Activated naive CD8-positive, alpha-beta T cell treated with anti-CD3 and anti-CD28 coated beads, Interleukin-2, amount 10 ng/mL, durations not matched to agents 7 days and 5 days (primary cell): Measurements from ENCODE around the gene NUFIP2. TPM values are rescaled to one million over a fixed set of nuclear protein-coding genes. Genes with fewer than 3 reads are reported as not detected.

ENCODE experiments used
- ATAC-seq: fragments of 150-1000 bp; cut with Tn5 transposase; one replicate; pipeline ENCODE4 v1.10.0; 2021; ENCODE audit warnings: low read depth, moderate library complexity
- POLR2A ChIA-PET: fragments of 350-600 bp; sonication (Branson Sonifier 250); formaldehyde crosslinking; loops from one replicate; lab custom pipeline; 2021; ENCODE audit warnings: antibody characterized with exemption; lab: Charles Lee
- DNase-seq: peaks from one replicate; pipeline ENCODE4 v3.0.0; 2021
- H3K27ac Mint-ChIP-seq: one replicate; pipeline ENCODE4 v1.8.0; 2022; ENCODE audit warnings: mild to moderate bottlenecking, mixed read lengths
- H3K27me3 Mint-ChIP-seq: one replicate; pipeline ENCODE4 v1.8.0; 2022; ENCODE audit warnings: mild to moderate bottlenecking, moderate library complexity, mixed read lengths
- H3K36me3 Mint-ChIP-seq: one replicate; pipeline ENCODE4 v1.8.0; 2021; ENCODE audit warnings: mild to moderate bottlenecking, mixed read lengths
- H3K4me1 Mint-ChIP-seq: one replicate; pipeline ENCODE4 v1.8.0; 2021; ENCODE audit warnings: mixed read lengths
- H3K4me3 Mint-ChIP-seq: one replicate; pipeline ENCODE4 v1.8.0; 2022; ENCODE audit warnings: mild to moderate bottlenecking, moderate library complexity, mixed read lengths
- H3K9me3 Mint-ChIP-seq: one replicate; pipeline ENCODE4 v1.8.0; 2021; ENCODE audit warnings: mixed read lengths
- total RNA-seq, 2 experiments: library from RNA; stranded (reverse); gene quantifications; one replicate each; pipeline ENCODE4 v1.2.3, GENCODE V29; 2021

Gene NUFIP2
- total RNA-seq, 2 experiments from 2014 or later = 64.7 to 68.4 TPM

DNA sequence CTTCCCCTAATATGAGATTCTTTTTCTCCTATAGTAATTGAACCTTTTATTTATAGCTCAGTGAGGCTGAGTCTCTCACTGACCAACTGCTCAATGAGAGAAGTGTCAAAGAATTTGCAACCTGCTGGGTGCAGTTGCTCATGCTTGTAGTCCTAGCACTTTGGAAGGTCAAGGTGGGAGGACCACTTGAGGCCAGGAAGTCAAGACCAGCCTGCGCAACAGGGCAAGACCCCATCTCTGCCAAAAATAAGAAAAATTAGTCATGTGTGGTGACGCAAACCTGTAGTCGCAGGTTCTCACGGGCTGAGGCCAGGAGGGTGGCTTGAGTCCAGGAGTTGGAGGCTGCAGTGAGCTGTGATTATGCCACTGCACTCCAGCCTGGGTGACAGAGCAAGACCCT, 78.2 kb downstream of the NUFIP2 start:
- peaks cover 7% of the 10 kb centered on the region for H3K27me3 Mint-ChIP-seq
- H3K9me3 Mint-ChIP-seq = no peaks in the 10 kb centered on the region
- H3K4me3 Mint-ChIP-seq = no peak overlapping the region
- no peak for ATAC-seq
- no peak overlapping the region for H3K27ac Mint-ChIP-seq
- no peak for DNase-seq
- POLR2A ChIA-PET = interaction anchor here (1.0 kb wide), 1 partner anchor 65 kb away, joined by 3 read pairs; no protein-coding TSS in a partner anchor
- H3K4me1 Mint-ChIP-seq = peaks cover 8% of the 10 kb centered on the region
- no peaks in the 10 kb centered on the region for H3K36me3 Mint-ChIP-seq

DNA sequence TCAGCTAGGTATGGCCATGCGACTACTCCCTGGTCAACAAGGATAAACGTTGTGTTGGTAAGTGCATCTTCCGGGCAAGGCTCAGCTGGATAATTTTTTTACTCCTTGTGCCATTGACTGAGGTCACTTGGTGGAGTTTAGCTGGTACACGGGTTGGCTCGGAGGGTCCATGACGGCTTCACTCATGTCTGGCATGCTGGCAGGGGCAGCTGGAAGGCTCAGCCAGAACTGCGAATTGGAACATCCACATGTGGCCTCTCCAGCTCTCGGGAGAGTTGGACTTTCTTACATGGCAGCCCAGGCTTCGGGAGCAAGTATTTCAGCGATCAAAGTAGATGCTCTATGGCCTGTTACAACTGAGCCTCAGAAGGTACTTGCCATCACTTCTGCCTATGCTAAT, 78.8 kb downstream of the NUFIP2 start:
- ATAC-seq (no peak), DNase-seq (no peak)
- Mint-ChIP-seq H3K4me1 (peaks cover 8% of the 10 kb centered on the region), H3K27ac (no peak overlapping the region), H3K4me3 (no peak overlapping the region), H3K9me3 (no peaks in the 10 kb centered on the region), H3K27me3 (peaks cover 7% of the 10 kb centered on the region), H3K36me3 (no peaks in the 10 kb centered on the region)
- POLR2A ChIA-PET = interaction anchor here (1.0 kb wide), 1 partner anchor 65 kb away, joined by 3 read pairs; no protein-coding TSS in a partner anchor

DNA sequence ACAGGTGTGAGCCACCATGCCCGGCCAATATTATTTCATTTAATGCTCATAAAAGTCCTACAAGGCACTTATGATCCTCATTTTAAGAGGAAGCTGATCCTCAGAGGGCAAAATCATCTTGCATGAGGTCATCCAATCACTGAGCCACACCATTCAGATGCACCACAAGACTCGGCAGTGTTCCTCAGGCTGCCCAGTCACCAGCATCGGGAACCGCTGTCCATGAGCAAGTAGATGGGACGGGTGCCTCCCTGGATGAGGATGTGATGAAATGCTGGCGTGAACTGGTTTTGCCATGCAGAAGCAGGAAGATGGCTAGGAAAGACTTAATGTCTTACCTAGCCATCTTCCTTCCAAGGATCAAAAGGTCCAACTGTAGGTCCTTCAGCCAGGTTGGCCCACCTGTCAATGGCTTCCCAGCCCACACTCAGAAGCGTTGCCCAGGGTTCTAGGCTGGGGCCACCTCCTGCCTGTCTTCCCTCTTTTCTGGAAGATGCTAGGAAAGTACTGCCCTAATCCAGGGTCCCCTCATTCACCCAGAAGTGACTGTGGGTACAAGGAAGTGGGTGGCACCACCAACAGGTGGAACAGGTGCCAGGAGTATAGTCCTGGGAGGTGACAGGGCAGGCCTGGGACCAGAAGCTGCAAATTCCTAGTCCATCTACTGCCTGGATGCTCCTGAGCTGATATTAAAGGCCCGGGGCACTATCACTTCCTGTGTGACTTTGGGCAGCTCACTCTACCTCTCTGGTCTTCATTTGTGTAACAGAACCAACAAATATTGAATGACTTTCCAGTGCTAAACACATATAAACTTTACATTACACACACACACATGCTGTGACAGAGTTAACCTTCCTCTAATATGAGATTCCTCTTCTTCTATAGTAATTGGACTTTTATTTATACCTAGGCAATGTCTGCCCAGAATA, 79.5 kb downstream of the NUFIP2 start:
- ATAC-seq = no peak
- Mint-ChIP-seq H3K27me3 (peaks cover 6% of the 10 kb centered on the region), H3K27ac (no peak overlapping the region), H3K4me1 (peaks cover 5% of the 10 kb centered on the region), H3K9me3 (no peaks in the 10 kb centered on the region), H3K36me3 (no peaks in the 10 kb centered on the region), H3K4me3 (no peak overlapping the region)
- DNase-seq = no peak
- POLR2A ChIA-PET = no interaction called here

DNA sequence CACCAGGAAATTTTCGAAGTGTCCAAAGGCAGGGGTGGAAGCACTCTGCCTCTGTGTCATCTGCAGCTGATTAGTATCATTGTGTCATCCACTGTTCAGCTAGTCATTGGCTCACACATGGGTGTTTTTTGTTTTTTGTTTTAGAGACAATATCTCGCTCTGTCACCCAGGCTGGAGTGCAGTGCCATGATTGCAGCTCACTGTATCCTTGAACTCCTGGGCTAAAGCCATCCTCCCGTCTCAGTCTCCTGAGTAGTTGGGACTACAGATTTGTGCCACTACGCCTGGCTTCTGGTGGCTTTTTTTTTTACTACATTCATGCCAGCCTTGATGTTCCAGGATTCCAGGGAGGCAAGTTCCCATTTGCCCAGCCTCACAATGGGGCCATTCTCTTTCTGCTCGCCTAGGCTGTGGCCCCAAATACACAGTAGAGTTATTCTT, 81.2 kb downstream of the NUFIP2 start:
- ATAC-seq = no peak
- no peak for DNase-seq
- Mint-ChIP-seq H3K27ac (no peak overlapping the region), H3K36me3 (no peaks in the 10 kb centered on the region), H3K4me1 (no peaks in the 10 kb centered on the region), H3K9me3 (no peaks in the 10 kb centered on the region), H3K27me3 (peaks cover 6% of the 10 kb centered on the region), H3K4me3 (no peak overlapping the region)
- POLR2A ChIA-PET = no interaction called here

DNA sequence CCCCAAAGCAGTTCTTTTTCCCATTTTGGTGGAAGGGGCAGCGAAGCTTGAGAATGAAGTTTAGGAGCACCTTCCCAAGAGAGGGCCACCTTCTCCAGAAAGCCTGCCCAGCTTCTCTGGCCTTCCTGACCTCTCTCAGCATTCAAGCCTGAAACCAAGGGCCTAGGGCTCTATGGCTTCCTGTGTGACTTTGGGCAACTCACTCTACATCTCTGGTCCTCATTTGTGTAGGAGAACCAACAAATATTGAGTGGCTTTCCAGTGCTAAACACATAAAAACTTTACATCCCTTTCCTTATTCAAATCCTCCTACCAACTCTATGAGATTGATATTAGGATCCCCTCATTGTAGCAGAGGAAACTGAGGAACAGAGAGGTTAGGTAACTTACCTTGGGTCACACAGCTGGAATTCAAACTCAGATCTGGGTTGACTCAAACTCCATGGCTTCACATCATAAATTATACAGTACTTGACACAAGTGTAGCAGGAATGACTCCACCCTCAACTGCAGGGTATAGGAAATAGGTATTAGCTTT, 81.8 kb downstream of the NUFIP2 start:
- POLR2A ChIA-PET = no interaction called here

DNA sequence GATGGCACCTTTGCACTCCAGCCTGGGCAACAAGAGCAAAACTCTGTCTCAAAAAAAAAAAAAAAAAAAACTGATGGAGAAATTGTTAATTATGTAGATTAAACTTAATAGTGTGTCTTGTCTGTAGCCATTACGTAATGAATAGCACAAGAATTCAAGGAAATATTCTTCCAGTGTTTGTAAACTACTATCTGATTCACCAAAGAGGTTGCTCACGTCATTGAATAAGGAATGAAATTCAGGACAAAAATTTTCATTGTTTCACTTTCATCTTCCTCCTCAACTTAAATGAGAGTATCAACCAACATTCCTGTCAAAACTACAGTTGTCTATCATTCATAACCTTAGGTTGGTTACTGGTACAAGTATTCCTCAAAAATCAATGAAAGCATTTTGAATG, 83.1 kb downstream of the NUFIP2 start:
- no peak overlapping the region for H3K4me3 Mint-ChIP-seq
- H3K27ac Mint-ChIP-seq = no peak overlapping the region
- ATAC-seq (no peak), DNase-seq (no peak)
- H3K9me3 Mint-ChIP-seq = no peaks in the 10 kb centered on the region
- H3K36me3 Mint-ChIP-seq = no peaks in the 10 kb centered on the region
- POLR2A ChIA-PET = no interaction called here
- H3K4me1 Mint-ChIP-seq = no peaks in the 10 kb centered on the region
- peaks cover 8% of the 10 kb centered on the region for H3K27me3 Mint-ChIP-seq

More for the DNA sequence above, 81.8 kb downstream of the NUFIP2 start:
- ATAC-seq = no peak
- no peaks in the 10 kb centered on the region for H3K9me3 Mint-ChIP-seq
- no peak overlapping the region for H3K4me3 Mint-ChIP-seq
- no peaks in the 10 kb centered on the region for H3K4me1 Mint-ChIP-seq
- H3K36me3 Mint-ChIP-seq = no peaks in the 10 kb centered on the region
- no peak overlapping the region for H3K27ac Mint-ChIP-seq
- H3K27me3 Mint-ChIP-seq = peaks cover 8% of the 10 kb centered on the region
- no peak for DNase-seq

DNA sequence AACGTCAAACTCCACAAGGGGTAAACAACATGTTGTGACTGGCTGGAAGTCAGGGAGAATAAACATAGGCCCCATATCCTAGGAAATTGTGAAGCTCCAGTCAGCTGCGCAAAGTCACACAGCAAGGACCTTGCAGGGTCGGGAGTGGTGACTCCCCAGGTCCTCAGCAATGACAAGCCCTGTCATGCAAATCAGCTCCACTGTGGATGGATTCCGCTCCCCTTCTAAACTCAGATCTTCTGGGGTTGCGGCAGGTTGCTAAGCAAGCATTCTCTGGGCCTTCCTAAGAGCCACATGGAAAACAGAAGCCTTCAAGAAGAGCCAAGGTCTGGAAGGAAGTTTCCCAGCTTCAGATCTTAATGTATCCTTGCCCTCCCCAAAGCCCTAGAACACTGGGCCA, 84.9 kb downstream of the NUFIP2 start:
- no peak for ATAC-seq
- POLR2A ChIA-PET = interaction anchor here (0.7 to 0.8 kb wide), 2 partner anchors 16 to 52 kb away, joined by 3 read pairs; no protein-coding TSS in a partner anchor
- Mint-ChIP-seq H3K36me3 (no peaks in the 10 kb centered on the region), H3K9me3 (no peaks in the 10 kb centered on the region), H3K27me3 (peaks cover 19% of the 10 kb centered on the region), H3K4me3 (no peak overlapping the region), H3K4me1 (no peaks in the 10 kb centered on the region), H3K27ac (no peak overlapping the region)
- DNase-seq = no peak

DNA sequence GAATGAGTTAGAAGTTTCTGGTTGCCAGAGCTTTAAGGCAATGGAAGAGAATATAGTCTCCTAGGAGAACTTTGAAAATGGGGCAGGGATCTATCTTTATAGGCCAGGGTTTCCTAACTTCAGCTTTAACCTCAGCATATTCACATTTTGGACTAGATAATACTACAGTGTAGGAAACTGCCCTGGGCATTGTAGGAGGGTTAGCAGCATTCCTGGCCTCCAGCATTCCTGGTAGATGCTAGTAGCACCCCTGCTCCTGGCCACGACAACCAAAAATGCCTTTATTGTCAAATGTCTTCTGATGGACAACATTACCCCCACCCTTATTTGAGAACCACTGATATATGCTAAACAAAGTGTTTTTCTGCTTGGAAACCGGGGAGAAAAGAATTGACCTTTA, 86.0 kb downstream of the NUFIP2 start:
- ATAC-seq = no peak

More for the DNA sequence above, 86.0 kb downstream of the NUFIP2 start:
- H3K4me1 Mint-ChIP-seq = no peaks in the 10 kb centered on the region
- no peak for DNase-seq
- peaks cover 22% of the 10 kb centered on the region for H3K27me3 Mint-ChIP-seq
- H3K27ac Mint-ChIP-seq = no peak overlapping the region
- no peak overlapping the region for H3K4me3 Mint-ChIP-seq
- H3K36me3 Mint-ChIP-seq = no peaks in the 10 kb centered on the region
- POLR2A ChIA-PET = no interaction called here
- H3K9me3 Mint-ChIP-seq = no peaks in the 10 kb centered on the region

Other genes starting within 250 kb of the NUFIP2 start
- 10 to 100 TPM; 79.7 to 80.6 TPM for gene MYO18A, start 113.8 kb downstream of the NUFIP2 start, total RNA-seq
- gene CRYBA1, start 47.3 kb downstream of the NUFIP2 start, total RNA-seq = not detected
- gene TAOK1, start 96.2 kb upstream of the NUFIP2 start, total RNA-seq = 10 to 100 TPM; 51.6 to 52.8 TPM